Hematopoietic multipotent progenitor cell treated with erythropoietin and hydrocortisone succinate and interleukin-3 and kit ligand, for 6 days (in vitro differentiated cells): ENCODE data around the gene AGPAT3.
"Not testable (repeated sequence)": the region's sequence is repeated elsewhere in the genome, so short reads cannot be mapped to it uniquely, and the experiment has no call there.

Experiments
- DNase-seq: peaks from one replicate; pipeline ENCODE4 v3.0.0-alpha.2; 2015

AGPAT3 gene

DNA sequence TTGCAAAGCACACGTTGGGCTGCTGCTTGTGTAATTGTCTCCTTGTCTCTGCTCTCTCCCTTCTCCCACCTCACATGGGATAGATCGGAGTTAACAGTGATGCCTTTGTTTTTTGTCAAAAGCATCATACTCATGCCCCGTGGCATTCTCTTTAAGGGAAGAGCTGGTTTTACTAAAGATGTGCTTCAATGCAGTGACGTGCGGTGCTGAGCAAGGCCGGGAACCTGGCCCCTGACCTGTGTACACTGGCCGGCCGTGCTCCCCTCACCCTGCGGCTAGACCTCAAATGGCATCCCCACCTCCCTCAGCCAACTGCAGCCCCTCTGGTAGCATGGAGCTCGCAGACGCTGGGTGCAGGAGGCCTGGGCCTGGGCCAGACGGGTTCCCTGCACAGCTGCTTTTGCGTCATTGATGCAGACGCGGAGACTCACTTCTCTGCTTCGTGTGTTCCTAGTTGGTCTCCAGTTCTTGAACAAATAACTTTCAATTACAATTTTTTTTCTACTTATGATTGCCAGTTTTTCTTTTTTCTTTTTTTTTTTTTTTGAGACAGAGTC is 19.9 kb downstream of the AGPAT3 start:
- peak; percentile 40 for DNase-seq

GRCh38 chr21:43885721-43886120 is 20.7 kb downstream of the AGPAT3 start:
- DNase-seq, result no peak

DNA sequence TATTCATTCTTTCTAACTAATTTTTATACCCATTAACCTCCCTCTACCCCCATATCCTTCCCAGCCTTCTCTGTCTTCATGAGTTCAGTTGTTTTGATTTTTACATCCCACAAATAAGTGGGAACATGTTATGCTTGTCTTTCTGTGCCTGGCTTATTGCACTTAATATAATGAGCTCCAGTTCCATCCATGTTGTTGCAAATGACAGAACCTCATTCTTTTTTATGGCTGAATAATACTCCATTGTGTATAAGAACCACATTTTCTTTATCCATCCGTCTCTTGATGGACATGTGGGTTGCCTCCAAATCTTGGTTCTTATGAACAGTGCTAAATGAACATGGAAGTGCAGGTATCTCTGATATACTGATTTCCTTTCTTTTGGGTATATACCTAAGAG is 21.5 kb downstream of the AGPAT3 start:
- DNase-seq, result no peak

DNA sequence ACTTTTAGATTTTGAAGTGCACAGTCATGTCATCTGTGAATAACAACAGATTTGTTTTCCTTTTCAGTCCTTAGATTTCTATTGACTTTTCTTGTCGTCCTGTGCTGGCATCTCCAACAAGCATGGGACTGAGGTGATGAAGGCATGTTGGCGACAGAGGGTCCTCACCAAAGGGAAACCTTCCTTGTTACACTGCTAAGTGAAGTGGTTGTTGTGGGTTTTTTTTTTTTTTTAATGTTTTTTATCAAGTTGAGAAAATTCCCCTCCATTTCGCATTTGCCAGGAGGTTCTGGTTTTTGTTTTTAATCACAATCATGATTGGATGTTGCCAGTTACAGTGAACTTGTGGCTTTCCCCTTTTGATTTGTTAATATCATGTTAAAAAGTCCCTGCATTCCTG is 24.0 kb downstream of the AGPAT3 start:
- DNase-seq, result no peak

GRCh38 chr21:43890042-43890441 is 25.0 kb downstream of the AGPAT3 start:
- no peak for DNase-seq

GRCh38 chr21:43892334-43892733 is 27.3 kb downstream of the AGPAT3 start:
- DNase-seq, result no peak

GRCh38 chr21:43892984-43893535 is 28.0 kb downstream of the AGPAT3 start:
- DNase-seq, result no peak

DNA sequence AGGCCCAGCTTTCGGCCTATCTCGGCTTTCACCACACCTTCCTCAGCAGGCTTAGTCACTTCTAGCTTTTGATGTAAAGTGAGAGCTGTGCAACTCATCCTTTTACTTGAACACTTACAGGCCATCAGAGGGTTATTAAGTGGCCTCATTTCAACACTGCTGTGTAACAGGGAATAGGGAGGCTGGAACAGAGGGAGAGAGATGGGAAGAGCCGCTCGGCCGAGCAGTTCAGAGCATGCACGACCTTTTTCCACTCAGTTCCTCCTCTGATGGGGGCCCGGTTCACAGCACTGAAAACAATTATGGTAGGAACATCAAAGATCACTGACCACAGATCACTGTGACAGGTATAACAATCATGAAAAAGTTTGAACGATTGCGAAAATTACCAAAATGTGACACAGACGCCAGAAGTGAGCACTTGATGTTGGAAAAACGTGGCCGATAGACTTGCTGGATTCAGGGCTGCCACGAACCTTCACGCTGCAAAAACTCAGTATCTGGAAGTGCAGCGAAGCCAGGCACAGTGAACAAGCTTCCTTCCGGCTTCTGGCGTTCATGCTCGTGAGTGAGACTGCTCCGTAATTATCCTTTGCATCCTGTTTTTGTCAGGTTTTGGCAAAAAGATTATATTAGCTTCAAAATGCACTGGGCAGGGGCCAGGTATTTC is 28.6 kb downstream of the AGPAT3 start:
- DNase-seq, result peak; percentile 41

DNA sequence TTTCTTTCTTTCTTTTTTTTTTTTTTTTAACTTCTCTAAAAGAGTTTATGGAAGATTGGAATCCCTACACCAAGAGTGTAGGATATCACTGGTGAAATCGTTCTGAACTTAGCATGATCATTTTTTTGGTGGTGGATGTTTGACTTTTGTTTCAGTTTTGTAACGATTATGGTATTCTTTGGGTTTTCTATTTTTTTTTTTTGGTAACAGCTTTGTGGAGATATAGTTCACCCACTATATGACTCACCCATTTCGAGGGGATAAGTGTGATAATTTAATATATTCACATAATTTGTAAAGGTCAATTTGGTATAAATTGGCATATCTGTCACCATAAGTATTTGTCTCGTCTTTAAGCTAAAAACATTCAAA is 29.2 kb downstream of the AGPAT3 start:
- no peak for DNase-seq

GRCh38 chr21:43895196-43895595 is 30.2 kb downstream of the AGPAT3 start:
- DNase-seq, result peak; percentile 51

DNA sequence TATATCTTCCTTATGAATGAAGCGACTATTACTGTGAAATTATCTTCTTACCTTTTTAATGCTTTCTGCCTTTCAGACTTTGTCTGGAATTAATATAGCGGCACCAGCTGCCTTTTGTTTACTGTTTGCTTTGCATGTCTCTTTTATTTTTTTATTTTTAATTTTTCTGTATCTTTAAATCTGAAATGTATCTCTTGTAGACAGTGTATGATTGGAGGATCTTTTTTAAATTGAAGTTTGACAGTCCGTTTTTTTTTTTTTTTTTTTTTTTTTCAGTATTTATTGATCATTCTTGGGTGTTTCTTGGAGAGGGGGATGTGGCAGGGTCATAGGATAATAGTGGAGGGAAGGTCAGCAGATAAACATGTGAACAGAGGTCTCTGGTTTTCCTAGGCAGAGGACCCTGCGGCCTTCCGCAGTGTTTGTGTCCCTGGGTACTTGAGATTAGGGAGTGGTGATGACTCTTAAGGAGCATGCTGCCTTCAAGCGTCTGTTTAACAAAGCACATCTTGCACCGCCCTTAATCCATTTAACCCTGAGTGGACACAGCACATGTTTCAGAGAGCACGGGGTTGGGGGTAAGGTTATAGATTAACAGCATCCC is 31.8 kb downstream of the AGPAT3 start:
- not testable (repeated sequence) for DNase-seq

DNA sequence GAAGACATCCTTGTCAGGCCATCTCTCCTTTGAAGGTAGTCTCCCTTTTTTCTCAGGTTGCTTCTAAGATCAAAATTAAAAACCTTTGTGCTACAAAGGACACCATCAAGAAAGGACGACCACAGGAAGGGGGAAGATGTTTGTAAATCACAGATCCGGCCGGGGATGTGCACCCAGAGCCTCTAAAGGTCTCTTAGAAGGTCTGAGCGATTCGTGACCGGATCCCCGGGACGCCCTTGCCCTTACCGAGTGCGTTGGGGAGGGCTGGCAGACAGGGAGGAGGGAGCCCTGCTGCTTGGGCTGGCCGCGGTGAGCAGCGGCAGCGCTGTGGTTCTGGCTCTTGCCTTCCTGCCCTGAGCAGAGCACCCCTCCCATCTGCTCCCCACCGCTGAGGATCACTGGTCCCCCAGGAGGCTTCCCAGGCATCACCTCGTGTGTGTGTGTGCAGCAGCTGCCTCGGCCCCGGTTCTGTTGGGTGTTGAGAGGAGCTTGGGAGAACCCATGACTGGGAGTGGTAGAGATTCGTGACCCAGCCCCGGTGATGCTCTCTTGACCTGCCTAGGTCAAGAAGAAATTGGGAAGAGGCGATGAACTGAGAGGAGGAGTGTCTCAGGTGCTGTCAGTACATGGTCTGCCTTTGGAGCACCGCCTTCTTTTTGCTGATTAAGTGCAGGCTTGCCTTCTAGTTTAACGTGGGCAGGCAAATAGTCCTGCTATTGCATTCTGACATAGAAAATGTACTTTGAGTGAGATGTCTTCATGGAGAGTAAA is 34.5 kb downstream of the AGPAT3 start:
- DNase-seq, result no peak

GRCh38 chr21:43900078-43900385 is 35.0 kb downstream of the AGPAT3 start:
- no peak for DNase-seq

- no peak for DNase-seq
These were observed 35.7 kb downstream of the AGPAT3 start for GRCh38 chr21:43900690-43901089.

DNA sequence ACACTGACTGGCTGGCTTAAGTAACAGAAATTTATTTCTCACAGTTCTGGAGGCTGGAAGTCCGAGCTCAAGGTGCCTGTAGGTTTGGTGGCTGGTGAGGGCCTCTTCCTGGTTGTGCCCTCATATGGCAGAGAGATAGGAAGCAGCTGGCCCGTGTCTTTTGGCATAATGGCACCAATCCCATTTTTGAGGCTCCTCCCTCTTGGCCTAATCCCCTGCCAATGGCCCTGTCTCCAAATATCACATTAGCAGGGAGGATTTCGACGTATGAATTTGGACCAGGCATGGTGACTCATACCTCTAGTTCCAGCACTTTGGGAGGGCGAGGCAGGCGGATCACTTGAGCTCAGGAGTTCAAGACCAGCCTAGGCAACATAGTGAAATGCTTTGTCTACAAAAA is 37.4 kb downstream of the AGPAT3 start:
- DNase-seq, result peak; percentile 86

GRCh38 chr21:43903451-43904091 is 38.5 kb downstream of the AGPAT3 start:
- no peak for DNase-seq

GRCh38 chr21:43904331-43904781 is 39.3 kb downstream of the AGPAT3 start:
- no peak for DNase-seq

DNA sequence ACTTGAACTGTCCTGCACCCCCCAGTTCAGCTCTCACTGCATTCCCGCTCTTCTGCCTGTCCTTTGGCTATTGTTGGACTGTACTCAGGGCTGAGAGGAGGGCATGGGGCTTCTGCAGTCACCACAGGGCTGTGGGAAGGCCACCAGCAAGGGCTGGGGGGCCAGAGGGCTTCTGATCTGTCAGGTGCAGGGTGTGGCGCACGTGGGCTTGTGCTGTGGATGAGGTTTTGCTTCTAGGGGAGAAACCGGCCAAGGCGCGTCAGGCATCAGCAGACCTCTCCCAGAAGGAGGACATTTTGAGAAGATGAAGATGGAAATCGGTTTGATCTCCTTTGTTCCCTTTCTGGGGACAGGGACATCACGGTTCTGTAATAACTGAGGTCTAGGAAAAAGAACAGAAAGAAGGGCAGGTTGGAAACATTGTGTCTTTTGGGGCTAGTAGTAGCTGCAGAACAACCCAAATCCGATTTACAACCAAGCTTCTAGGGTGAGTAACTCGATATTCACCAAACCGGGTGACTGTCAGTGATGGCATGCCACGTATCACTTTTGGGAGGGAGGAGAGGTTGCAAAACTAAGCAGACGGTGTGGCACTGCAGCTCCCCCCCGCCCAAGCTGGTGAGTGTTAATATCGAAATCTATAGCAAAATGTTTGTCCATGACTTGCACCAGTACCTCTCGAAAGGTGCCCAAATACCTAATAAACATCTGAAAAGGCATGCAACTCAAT is 40.9 kb downstream of the AGPAT3 start:
- no peak for DNase-seq

DNA sequence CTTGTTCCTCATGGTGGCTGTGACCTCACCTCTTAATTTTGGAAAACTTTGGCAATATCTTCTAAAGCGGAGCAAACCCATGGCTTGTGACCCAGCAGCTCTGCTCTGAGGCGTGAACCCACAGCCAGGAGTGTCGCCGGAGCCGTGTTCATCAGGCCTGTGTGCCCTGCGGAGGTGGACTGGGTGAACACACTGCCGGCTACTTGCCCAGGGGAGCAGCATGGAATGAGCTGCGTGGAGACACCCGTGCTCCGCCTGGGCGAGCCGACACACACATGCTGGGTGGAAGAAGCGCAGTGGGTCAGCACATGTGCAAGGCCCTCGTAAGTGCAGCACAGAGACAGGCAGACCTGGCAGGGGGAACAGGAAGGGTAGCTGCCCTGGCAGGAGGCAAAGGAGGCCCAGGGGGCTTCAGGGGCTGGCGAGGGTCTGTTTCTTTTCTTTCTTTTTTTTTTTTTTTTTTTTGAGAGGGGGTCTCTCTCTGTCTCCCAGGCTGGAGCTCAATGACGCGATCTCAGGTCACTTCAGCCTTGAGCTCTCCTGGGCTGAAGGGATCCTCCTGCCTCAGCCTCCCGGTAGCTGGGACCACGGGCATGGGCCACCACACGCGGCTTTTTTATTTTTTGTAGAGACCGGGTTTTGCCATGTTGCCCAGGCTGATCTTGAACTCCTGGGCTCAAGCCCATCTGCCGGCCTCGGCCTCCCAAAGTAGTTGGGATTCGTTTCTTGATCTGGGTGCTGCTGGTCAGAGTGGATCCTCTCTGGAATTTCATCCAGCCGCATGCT is 41.8 kb downstream of the AGPAT3 start:
- no peak for DNase-seq

DNA sequence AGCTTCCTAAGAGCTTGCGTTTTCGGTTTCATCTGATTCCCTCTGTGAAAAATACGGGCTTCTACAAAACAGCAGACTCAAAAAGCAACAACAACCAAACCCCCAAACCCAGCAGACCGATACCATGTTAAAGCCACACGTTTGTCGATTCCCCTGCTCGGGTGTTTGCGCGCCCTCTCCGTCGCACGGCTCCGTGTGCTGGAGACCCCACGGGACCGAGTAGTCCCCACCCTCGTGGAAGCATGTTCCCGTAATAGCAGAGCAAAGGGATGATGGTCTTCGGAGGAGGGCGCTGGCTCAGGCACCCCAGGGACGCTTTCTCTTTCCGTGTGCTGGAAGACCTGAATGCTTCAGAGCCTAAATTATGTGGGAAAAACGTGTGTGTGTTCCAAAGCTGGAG is 42.7 kb downstream of the AGPAT3 start:
- no peak for DNase-seq

DNA sequence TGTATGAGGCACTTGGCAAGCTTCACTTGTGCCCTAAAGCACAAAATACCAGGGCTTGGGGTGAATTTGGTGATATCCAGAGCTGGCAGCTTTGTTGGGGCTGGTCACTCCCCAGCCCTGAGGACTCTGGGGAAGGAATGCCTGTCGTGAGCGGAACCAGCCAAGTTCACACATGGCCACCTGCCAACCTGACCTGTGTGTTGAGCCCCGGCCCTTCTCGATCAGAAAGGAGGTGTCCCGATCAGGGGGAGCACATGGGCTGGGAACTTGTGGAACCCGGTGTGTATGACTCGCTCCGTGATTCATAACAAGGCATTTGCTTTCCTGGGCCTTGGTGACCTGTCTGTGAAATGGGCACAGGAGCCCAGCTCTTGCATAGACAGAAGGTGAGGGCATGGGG is 43.1 kb downstream of the AGPAT3 start:
- DNase-seq, result no peak
